HG02798 (cell line): ENCODE measurements around the gene IZUMO1.

ENCODE experiments used
- ATAC-seq: cut with Tn5 transposase; IDR thresholded peaks from one replicate; pipeline ENCODE4 v1.9.1; 2021; ENCODE audit warnings: mild to moderate bottlenecking; ENCODE audit not compliant: unreplicated experiment, poor library complexity

IZUMO1 gene

DNA sequence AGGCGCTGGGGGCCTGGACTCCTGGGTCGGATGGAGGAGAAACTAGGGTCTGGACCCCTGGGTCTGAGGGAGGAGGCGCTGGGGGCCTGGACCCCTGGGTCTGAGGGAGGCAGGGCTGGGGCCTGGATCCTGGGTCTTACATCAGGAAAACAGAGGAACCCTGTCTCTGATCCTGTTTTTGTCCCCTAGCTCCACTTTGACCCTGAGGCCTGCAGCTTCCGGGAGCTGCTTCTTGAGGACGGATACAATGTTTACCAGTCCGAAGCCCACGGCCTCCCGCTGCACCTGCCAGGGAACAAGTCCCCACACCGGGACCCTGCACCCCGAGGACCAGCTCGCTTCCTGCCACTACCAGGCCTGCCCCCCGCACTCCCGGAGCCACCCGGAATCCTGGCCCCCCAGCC is 11.0 kb upstream of the IZUMO1 start:
- ATAC-seq, result no peak

DNA sequence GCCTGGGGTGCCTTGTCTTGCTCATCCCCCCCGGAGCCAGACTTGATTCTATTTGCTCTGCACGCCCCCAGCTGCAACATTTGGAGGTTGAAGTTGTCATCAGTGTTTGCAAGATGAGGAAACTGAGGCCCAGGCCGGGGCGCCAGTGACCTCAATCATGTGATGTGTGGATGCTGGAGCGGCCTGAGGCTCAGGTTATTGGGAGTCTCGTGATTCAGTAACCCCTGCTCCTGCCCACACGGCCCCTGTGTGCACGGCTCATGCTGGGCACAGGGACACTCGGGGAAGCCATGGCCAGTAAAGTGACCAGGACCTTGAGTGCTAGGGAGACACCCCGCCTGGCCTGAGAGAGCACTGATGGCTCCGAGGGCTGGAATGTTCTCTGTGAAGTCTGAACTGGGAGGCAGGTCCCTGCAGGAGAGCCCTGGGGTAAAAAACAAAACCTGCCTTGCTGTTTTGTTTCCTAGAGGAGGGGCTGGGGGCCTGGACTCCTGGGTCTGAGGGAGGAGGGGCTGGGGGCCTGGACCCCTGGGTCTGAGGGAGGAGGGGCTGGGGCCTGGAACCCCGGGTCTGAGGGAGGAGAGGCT is 10.5 kb upstream of the IZUMO1 start:
- ATAC-seq, result no peak

DNA sequence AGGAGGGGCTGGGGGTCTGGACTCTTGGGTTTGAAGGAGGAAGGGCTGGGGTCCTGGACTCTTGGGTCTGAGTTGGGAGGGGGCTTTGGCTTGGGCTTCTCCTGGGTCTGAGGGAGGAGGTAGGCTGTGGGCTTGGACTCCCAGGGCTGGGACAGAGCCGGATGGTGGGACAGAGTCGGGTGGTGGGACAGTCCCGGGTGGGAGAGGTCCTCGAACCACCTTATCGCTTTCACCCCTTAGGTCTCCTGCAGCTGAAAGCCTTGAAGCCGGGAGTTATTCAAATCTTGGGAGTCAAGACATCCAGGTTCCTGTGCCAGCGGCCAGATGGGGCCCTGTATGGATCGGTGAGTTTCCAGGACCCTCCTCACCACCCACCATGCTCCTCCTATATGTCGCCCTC is 10.0 kb upstream of the IZUMO1 start:
- ATAC-seq, result no peak

DNA sequence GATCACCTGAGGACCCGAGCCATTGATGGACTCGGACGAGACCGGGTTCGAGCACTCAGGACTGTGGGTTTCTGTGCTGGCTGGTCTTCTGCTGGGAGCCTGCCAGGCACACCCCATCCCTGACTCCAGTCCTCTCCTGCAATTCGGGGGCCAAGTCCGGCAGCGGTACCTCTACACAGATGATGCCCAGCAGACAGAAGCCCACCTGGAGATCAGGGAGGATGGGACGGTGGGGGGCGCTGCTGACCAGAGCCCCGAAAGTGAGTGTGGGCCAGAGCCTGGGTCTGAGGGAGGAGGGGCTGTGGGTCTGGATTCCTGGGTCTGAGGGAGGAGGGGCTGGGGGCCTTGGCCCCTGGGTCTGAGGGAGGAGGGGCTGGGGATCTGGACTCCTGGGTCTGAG is 9.5 kb upstream of the IZUMO1 start:
- ATAC-seq, result no peak

DNA sequence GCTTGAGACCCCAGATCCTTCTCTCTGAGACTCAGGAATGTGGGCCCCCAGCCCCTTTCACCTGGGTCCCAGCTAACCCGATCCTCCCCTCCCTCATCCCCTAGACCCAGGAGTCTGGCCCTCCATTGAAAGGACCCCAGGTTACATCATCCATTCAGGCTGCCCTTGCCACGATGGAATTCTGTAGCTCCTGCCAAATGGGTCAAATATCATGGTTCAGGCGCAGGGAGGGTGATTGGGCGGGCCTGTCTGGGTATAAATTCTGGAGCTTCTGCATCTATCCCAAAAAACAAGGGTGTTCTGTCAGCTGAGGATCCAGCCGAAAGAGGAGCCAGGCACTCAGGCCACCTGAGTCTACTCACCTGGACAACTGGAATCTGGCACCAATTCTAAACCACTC is 9.1 kb upstream of the IZUMO1 start:
- ATAC-seq, result no peak

DNA sequence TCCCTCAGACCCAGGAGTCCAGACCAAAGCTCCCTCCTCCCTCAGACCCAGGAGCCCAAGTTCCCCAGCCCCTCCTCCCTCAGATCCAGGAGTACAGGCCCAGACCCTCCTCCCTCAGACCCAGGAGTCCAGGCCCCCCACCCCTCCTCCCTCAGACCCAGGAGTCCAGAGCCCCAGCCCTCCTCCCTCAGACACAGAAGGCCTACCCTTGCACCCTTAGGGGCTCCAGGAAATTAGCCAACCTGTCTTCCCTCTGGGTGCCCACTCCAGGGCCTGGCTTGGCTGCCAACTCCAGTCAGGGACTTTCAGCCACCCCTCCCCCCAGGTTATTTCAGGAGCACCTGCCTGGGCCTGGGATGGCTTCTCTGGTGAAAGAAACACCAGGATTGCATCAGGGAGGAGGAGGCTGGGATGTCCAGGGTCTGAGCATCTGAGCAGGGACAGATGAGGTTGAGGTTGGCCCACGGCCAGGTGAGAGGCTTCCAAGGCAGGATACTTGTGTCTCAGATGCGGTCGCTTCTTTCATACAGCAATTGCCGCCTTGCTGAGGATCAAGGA is 8.5 kb upstream of the IZUMO1 start, which contains the start of gene FGF21:
FGF21 (plus strand) TSS at position 441 of the 558 bp plus-strand sequence. CDS start 713 bp downstream, outside the sequence.
- no peak for ATAC-seq

DNA sequence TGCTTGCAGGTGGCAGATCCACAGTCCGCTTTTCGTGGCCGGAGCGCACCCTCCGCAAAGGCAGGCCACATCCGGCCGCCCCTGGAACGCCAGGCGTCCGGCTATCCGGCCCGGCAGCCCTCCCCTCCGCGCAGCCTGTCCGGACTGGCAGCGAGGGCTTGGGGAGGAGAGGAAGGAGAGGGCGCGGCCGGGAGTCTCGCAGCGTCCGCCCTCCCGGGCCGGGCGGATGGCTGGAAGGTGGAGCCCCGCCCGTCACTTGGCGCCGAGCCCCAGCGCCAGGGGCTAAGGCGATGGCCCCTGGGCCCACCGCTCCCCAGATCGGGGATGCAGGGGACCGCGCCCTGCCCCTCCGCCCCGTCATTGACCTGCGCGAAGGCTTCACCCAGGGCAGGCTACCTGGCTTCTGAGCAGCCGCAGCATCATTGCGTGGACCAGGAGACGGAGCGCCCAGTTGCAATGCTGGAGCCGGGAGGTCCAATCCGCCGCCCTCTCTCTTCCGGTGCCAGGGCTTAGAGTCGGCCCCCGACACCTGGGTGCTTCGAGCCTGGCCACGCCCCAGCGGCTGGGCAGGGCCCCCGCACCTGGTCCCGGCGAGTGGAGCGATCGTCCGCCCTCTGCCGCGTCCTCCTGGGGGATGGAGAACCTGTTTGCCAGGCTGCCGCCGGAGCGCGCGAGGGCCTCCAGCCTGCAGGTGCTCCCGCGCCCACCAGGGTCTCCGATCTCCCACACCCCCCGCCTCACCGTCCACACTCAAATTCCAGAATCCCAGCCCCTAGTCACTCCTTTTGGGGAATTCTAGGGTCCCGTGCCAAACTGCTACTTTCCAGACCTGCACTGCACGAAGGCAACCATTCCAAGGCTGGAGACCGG is 6.0 kb upstream of the IZUMO1 start, which contains the start of gene FUT1:
FUT1 (minus strand) TSS at position 146 of the 870 bp plus-strand sequence. CDS start 1,360 bp downstream, outside the sequence.
- no peak for ATAC-seq

DNA sequence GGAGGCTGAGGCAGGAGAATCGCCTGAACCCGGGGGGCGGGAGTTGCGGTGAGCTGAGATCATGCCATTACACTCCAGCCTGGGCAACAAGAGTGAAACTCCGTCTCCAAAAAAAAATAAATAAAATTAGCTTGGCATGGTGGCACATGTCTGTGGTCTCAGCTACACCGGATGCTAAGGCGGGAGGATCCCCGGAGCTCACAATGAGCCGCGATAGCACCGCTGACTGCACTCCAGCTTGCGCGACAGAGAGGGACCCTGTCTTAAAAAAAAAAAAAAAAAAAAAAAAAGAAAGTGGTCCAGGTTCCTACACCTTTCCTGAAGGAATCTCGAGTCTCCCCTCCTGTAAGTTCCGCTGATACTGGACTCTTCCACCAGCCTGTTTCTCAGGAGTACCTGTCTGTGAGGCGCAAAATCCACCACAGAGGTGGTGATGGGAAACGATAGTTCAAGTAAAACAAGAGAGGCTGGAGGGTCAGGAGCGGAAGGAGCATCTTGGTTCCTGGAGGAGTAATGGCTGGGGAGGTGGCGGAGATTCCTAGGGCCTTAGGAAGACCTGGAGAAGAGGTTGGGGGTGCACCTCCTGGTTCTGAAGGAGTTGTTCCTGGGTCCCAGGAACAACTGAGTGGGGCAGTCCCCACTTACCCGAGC is 5.3 kb upstream of the IZUMO1 start:
- no peak for ATAC-seq

DNA sequence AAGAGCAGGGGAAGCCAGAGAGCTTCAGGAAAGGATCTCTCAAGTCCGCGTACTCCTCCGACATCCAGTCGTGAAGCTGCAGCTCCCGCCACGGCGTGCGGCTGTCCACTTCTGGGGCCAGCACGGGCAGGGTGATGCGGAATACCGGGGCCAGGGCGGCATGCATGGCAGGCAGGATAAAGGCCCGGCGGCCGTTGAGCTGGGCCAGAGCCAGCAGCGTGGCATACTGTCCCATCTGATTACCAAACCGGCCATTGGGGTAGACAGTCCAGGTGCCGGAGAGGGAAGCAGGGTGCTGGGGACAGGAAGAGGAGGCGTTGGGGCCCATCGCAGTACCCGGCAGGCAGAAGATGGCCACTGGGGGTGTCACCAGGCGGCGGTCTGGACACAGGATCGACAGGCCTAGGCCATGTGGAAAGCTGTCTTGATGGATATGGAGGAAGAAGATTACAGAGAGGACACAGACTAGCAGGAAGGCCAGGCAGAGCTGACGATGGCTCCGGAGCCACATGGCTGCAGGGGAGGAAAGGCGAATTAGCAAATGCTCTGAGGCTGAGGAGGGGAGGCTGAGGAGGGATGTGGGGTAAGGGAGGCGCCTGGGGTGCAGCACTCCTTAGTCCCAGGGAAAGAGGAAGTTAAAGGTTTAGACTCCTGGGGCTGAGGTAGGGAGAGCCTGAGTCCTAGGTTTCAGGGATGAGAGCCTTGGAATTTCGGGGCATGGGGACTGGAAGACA is 4.2 kb upstream of the IZUMO1 start:
- ATAC-seq, result no peak

DNA sequence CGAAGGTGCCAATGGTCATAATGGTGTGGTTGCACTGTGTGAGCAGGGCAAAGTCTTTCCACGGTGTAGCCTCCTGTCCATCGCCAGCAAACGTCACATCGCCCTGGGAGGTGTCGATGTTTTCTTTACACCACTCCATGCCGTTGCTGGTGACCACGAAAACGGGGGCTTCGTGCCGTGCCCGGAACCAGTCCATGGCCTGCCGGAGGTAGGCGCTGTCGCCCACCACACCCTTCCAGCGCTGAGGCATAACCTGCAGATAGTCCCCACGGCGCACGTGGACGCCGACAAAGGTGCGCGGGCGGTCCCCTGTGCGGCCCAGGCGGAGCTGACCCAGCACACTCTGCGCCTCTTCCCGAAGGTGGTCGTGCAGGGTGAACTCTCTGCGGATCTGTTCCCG is 3.6 kb upstream of the IZUMO1 start:
- ATAC-seq, result no peak

DNA sequence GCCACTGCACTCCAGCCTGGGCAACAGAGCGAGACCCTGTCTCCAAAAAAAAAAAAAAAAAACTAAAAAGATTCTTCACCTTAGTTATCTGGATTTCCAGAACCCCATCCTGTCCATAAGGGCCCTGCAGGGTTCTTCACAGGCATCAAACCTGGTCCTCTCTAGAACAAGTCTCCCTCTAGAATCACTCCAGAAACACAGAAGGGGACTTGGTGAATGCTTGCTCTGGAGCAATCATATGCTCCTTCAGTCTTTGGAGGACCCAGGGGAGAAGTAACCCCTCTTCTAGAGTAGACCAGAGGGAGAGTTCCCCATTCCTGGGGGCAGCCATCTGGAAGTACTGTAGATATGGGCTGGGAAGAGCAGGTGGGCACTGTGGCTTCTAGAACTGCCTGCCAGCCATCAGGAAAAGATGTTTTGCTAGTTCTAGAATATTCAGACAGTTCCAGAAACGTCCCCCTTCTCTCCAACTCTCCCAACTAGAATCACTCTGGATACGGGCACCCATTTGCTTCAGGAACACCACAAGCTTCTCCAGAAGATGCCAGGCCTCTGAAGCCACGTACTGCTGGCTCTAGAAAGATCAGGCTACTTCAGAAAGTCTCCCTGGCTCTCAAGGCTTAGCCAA is 3.0 kb upstream of the IZUMO1 start:
- ATAC-seq, result no peak

DNA sequence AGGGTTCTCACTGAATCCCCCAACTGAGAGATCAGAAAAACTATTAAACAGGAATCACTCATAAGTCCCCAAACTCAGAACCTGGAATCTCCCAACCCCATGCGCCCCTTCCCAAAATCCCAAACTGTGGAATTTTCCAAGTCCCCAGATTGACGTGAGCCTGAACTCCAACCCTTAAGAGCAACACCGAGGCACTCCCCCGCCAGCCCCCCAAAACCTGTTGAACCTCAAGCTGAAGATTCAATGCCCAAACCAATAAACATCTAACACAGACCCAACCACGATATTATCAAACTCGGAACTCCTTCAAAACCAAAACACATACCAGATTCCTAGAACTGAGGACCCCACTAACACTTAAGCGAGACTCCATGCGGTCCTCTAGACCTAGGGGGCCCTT is 599 bp downstream of the IZUMO1 start:
- no peak for ATAC-seq

DNA sequence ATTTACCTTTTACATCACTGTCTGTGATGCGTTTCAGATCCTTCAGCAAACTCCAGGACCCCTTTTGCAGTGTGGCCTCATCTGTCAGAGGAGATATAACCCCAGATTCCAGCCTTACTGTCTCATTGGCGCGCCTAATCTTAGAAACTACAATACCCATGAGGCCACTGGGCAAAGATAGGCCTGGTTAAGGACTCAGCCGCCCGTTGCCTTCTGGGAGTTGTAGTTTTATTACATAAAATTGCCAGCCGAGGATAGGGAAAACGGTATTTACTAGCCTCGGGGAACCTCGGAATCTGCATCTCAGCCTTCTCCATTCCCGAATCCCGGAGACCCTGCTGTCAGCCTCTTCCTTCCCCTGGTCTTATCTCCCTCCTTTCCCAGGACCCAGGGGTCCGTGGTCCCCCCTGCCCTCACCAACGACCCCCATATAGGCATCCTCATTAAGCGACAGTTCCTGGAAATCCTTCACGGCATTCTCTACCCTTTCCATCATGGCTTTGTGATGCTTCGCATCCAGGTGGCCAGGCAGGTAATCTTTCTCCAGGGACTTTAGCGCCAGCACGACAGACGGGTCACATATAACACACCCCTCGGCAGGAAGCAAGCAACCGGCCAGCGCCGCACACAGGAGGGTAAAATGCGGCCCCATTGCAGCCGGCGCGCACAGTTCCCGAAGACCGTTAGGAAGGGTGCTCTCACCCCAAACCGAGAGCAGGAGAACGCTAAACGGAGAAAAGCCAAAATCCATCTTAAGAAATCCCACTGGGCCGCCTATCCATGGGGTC is 1.3 kb downstream of the IZUMO1 start:
- no peak for ATAC-seq

DNA sequence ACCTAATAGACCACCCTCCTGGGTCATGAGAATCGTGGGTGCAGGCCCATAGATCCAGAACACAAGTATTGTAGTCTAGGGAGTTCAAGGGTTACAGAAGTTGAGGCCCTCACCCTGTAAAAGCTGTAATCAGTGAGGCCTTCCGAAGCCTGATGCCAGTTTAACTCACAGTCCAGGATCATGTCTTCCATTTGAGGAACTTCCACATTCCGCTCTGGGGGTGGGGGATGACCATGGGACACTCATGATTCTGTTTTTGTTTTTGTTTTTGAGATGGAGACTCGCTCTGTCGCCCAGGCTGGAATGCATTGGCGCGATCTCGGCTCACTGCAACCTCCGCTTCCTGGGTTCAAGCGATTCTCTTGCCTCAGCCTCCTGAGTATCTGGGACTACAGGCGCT is 4.6 kb downstream of the IZUMO1 start:
- no peak for ATAC-seq

DNA sequence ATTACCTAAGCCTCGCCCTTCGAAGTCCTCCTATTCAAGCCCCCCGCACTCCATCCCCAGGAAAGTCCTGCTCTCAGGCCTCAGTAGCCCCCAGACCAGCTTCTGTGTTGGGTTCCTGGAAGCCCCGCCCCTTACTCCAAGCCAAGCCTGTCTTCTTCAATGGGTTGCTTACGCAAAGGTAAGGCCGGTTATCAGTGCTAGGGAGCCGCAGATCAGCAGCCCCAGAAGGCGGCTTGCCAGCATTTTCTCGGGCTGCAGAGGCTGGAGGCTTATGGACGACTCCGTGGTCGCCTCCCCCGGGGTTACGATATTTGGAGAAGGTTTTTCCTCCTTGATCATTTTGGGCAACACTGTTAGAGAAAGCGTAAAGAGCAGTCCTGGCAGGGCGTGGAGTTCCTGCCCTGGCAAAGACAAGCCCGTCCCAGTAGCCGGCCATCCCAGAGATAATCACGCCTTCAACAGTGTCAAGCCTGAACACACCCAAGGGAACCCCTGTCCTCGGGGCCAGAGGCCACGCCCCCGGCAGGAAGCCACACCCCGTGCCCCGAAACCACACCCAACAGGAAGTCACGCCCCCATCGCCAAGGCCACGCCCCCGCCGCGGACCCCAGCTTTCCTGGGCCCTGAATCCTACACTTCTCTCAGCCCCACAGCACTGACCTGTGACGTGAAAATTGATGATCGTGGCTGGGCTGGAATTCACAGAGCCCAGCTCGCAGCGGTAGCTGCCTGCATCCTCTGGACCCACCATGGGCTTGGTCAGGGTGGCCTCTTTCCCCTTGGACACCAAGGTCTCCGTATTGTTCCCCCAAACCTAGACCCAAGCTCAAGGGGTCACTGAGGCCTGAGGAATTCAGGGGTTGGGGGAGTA is 5.3 kb downstream of the IZUMO1 start:
- no peak for ATAC-seq

DNA sequence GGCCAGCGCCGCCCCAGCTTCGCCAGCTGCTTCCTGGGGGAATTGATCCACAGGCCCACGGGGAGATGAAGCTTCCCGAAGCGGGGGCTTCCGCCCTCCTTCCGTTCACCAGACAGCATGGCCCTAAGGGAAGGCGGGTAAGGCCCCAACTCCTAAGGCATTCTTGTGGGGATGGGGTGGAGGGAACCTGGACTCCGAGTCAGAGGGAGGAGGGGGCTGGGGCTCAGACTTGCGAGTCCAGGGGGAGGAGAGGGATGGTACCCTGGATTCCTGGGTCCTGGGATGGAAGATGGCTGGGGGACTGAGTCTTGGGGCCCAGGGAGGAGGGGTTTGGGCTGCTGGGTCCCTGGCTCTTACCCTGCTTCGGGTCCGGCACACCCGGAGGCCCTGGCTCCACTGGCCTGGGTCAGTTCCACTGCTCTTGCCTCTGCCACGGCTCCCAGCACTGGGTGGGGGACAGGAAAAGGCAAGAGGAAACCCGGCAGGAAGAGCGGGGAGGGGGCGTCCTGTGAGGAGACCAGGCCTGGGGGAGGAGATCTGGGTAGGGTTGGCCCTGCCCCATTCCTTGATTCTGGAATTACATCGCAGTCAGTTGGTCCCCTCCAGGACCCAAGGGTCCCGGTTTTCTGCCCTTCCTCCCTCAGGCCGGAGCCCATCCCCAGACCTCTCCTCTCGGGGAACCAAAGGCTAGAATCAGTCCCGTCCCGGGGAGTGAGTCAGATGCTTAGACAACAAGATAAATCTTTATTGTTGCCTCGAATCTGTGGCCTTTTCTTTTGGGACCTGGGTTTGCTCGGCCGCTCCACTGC is 6.3 kb downstream of the IZUMO1 start, which contains the start of gene RASIP1:
RASIP1 (minus strand) TSS at position 447 of the 809 bp plus-strand sequence; CDS start at position 119, 328 bp downstream.
- no peak for ATAC-seq
